Heart left ventricle (tissue), 16 donors: ENCODE measurements around the gene SH3PXD2A. TPM values are rescaled to one million over a fixed set of nuclear protein-coding genes. Genes with fewer than 3 reads are reported as not detected.
A peak's percentile ranks its signal among the peaks of the same experiment; 100 is the strongest.

ENCODE experiments used
- ATAC-seq, 4 donors: fragments of 200-7000 bp; cut with Tn5 transposase; one replicate each; pipeline ENCODE4 v1.9.1; 2020 to 2022; ENCODE audit warnings: moderate library complexity in 4 of 4, mild to moderate bottlenecking in 3 of 4, moderate number of reproducible peaks in 1 of 4
- DNase-seq, 5 donors: peaks; one replicate each; pipeline ENCODE4 v3.0.0-alpha.2; 2020
- H3K27ac ChIP-seq, 12 donors: fragments of 200-600 bp; sonication (generic) in 4 of 12; one replicate each; pipeline versions ENCODE4 v1.5.0 to v1.8.0; 2016 to 2022; ENCODE audit warnings: mild to moderate bottlenecking in 2 of 12
- H3K27me3 ChIP-seq, 9 donors: fragments of 200-600 bp; sonication (generic) in 2 of 9; one replicate each; pipeline versions ENCODE4 v1.5.1 to v1.8.0; 2016 to 2022; ENCODE audit warnings: mild to moderate bottlenecking in 3 of 9
- H3K36me3 ChIP-seq, 9 donors: fragments of 200-600 bp; sonication (generic) in 2 of 9; one replicate each; pipeline versions ENCODE4 v1.5.0 to v1.8.0; 2018 to 2022; ENCODE audit warnings: mild to moderate bottlenecking in 2 of 9
- H3K4me1 ChIP-seq, 12 donors: fragments of 200-600 bp; sonication (generic) in 4 of 12; one replicate each; pipeline versions ENCODE4 v1.5.0 to v1.8.0; 2016 to 2022; ENCODE audit warnings: mild to moderate bottlenecking in 3 of 12
- H3K4me3 ChIP-seq, 12 donors: fragments of 200-600 bp; sonication (generic) in 4 of 12; one replicate each; pipeline versions ENCODE4 v1.5.0 to v1.8.0; 2017 to 2022; ENCODE audit warnings: mild to moderate bottlenecking in 9 of 12, moderate library complexity in 4 of 12
- H3K9me3 ChIP-seq, 12 donors: fragments of 200-600 bp; sonication (generic) in 4 of 12; one replicate each; pipeline versions ENCODE4 v1.5.0 to v1.8.0; 2016 to 2022; ENCODE audit warnings: mild to moderate bottlenecking in 1 of 12
- POLR2A ChIP-seq, 2 donors: fragments of 450-650 bp; IDR thresholded peaks; one replicate each; pipeline ENCODE4 v1.6.1; 2017; ENCODE audit warnings: antibody characterized with exemption in 2 of 2, mild to moderate bottlenecking in 2 of 2, moderate library complexity in 2 of 2
- WGBS, 4 donors: extraction: QIAGEN DNeasy Blood & Tissue Kit in 2 of 4; methylation state at CpG; one replicate each; pipeline versions ENCODE4 v1.1.5 to v1.1.7; 2013 to 2018; 5-methylcytosine and 5-hydroxymethylcytosine counted together
- intact Hi-C, 10 donors: fragments of 100-400 bp; cut with DNase I; formaldehyde crosslinking; loops; one replicate each; pipeline versions ENCODE4 v1.11.1 to v1.14.2; 2022
- polyA plus RNA-seq, 2 donors: library from polyadenylated mRNA; stranded (reverse); fragments of 200-250 nt; gene quantifications; one replicate each; pipeline ENCODE4 v1.2.3, GENCODE V29; 2013
- total RNA-seq, 9 donors: library from RNA; depleted of rRNA in 2 of 9; stranded (reverse); fragments of >200 nt in 2 of 9; fragmentation: NEBNext Ultra II Directional in 3 of 9; extraction: Animal tissue kit (Norgen Biotek cat#: 25700) in 3 of 9; gene quantifications; one replicate each; pipeline versions ENCODE4 v1.1.0 to v1.2.4, GENCODE V29; 2016 to 2023
- TF ChIP-seq, protein P1 (sequence below), 12 donors: fragments of 200-600 bp; sonication (generic) in 4 of 12; IDR thresholded peaks; one replicate each; pipeline versions ENCODE4 v1.5.0 to v1.8.0; 2018 to 2022; ENCODE audit warnings: antibody characterized with exemption in 12 of 12, mild to moderate bottlenecking in 5 of 12
- donor health status: ischemic (EF 13 %, LVEDD 7.1; RV severe dilation, severe dysfunction).
- donor health status: healthy with polysubstance abuse.
- donor health status: DM: no; HTN: yes; CAD: no.
- donor health status: DM: no; HTN: no; CAD: no.
- donor health status: ischemic (EF 25% LVEDD 6.9; RV normal size, moderate dysfunction).
- donor health status: ischemic (EF 25% LVEDD 5.7; RV mildly dilated, moderate dysfunction).
- donor health status: healthy.
- donor health status: DM: yes; HTN: yes; CAD: no.
- donor health status: ischemic (EF 35%, LVEDD 5.7; RV mildly dilated, moderate dysfunction).
- donor health status: nonischemic (EF 11% LVEDD 7.7; RV severe dilation, severe dysfunction).
- donor health status: DM: yes; HTN: yes; CAD: no.
- donor health status: PGD.
- donor health status: ischemic (EF 29% LVEDD 5.4; RV normal size, mild dysfunction).
- donor health status: nonischemic (EF 23%, LVEDD 6.1; RV moderate dilation, normal function).

The SH3PXD2A gene
- total and polyA plus RNA-seq, 11 donors, result 11.8 to 43.4 (median 31.1) TPM

DNA sequence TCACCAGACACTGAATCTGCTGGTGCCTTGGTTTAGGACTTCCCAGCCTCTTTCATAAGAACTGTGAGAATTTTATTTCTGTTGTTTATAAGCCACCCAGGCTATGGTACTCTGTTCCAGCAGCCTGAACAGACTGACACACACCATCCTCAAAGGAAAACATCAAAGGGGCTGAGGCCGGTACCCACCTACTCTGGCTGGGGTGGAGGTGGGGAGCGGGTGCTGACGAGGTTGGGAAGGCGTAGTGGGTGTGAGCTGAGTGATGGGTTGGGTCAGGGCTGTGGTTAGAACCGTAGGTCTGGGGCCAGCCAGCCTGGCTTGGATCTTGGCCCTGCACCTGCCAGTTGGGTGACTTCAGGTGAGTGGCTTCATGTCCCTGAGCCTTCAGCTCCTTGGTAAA, 136.3 kb downstream of the SH3PXD2A start:
- Histone ChIP-seq H3K27me3 (no peaks in the 10 kb centered on the region), H3K9me3 (no peaks in the 10 kb centered on the region), H3K36me3 (peaks cover 0 to 39% (median 14%) of the 10 kb centered on the region in 9 donors), H3K4me3 (no peak overlapping the region), H3K27ac (no peak overlapping the region), H3K4me1 (peaks cover 0 to 17% (median 0%) of the 10 kb centered on the region in 12 donors)
- ATAC-seq (no peak), DNase-seq (peak in 1 of 5 donors; percentile 30)
- 72 to 100% (median 92%) methylated on average over 4 to 5 of the region's 5 CpGs for WGBS, 4 donors
- TF ChIP-seq, protein P1, sequence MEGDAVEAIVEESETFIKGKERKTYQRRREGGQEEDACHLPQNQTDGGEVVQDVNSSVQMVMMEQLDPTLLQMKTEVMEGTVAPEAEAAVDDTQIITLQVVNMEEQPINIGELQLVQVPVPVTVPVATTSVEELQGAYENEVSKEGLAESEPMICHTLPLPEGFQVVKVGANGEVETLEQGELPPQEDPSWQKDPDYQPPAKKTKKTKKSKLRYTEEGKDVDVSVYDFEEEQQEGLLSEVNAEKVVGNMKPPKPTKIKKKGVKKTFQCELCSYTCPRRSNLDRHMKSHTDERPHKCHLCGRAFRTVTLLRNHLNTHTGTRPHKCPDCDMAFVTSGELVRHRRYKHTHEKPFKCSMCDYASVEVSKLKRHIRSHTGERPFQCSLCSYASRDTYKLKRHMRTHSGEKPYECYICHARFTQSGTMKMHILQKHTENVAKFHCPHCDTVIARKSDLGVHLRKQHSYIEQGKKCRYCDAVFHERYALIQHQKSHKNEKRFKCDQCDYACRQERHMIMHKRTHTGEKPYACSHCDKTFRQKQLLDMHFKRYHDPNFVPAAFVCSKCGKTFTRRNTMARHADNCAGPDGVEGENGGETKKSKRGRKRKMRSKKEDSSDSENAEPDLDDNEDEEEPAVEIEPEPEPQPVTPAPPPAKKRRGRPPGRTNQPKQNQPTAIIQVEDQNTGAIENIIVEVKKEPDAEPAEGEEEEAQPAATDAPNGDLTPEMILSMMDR (IDR thresholded peaks at IDR 0.05), result no peak
- TF ChIP-seq POLR2A (IDR thresholded peaks at IDR 0.05), result no peak
- intact Hi-C loops, result loop anchor here in 1 of 10 donors (10.0 kb wide), 1 partner anchor 496 kb away; no protein-coding TSS in a partner anchor

DNA sequence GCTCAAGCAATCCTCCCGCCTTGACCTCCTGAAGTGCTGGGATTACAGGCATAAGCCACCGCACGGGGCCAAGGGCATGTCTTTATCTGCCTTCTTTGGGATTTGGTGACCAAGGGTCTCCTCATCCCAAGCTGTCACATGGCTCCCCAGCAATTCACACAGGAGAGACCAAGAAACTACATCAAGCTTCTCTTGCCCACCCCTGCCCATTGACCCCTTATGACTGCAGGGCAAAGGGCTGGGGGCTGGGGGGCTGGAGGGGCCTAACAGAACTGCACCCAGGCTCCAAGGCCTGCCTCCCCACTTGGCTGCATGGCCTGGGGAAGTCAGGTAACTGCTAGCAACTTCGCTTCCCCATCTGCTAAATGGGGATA, 137.1 kb downstream of the SH3PXD2A start:
- intact Hi-C loops, result loop anchor here in 1 of 10 donors (10.0 kb wide), 1 partner anchor 497 kb away; no protein-coding TSS in a partner anchor
- WGBS, 4 donors, result 95 to 99% (median 98%) methylated on average over 4 of the region's 4 CpGs
- peaks cover 0 to 17% (median 0%) of the 10 kb centered on the region in 12 donors for H3K4me1 ChIP-seq

DNA sequence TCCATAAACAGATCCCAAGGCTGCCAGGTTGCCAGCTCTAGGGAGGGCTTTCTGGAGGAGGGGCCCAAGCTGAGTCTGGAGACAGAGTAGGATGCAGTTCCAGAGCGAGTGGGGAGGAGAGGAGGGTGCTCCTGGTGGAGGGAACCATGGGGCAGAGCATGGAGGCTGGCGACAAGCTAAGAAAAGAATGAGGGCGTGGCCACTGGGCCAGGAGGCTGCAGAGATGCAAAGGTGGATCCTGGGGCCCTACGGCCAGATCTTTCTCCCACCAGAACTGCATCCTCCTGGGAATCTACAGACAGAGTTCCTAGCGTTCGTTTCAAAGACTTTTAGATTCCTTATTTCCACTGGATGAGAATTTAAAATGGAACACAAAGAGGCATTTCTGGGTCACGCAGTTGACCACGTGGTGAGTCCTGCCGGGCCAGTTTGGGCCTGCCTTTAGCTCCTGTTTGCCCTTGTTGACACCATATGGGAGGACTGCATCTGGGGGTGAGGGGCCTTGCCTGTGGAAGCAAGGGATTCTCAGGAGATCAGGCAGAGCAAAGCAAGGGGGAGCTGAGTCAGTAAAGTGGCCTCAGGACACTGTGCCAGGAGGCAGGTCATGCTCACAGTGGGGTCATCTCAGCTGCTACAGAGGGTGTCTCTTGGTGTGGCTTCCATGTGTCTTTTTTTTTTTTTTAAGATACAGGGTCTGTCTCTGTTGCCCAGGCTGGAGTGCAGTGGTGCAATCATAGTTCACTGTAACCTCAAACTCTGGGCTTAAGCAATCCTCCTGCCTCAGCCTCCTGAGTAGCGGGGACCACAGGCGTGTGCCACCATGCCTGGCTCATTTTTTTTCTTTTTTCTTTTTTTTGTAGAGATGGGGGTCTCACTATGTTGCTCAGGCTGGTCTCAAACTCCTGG, 137.8 kb downstream of the SH3PXD2A start:
- peak in 1 of 5 donors; percentile 25 for DNase-seq
- Histone ChIP-seq H3K9me3 (no peaks in the 10 kb centered on the region), H3K27me3 (no peaks in the 10 kb centered on the region), H3K36me3 (peaks cover 0 to 26% (median under 1%) of the 10 kb centered on the region in 9 donors), H3K4me3 (no peak overlapping the region), H3K27ac (no peak overlapping the region), H3K4me1 (peaks cover 0 to 17% (median 0%) of the 10 kb centered on the region in 12 donors)
- ATAC-seq, result no peak
- TF ChIP-seq POLR2A (IDR thresholded peaks at IDR 0.05), result no peak
- TF ChIP-seq, protein P1 (IDR thresholded peaks at IDR 0.05), result no peak
- intact Hi-C loops, result loop anchor here in 1 of 10 donors (10.0 kb wide), 1 partner anchor 497 kb away; no protein-coding TSS in a partner anchor
- WGBS, 4 donors, result 78 to 86% (median 85%) methylated on average over 11 of the region's 11 CpGs

More for the DNA sequence above, 137.1 kb downstream of the SH3PXD2A start:
- DNase-seq, result peak in 1 of 5 donors; percentile 43
- Histone ChIP-seq H3K9me3 (no peaks in the 10 kb centered on the region), H3K27me3 (no peaks in the 10 kb centered on the region), H3K27ac (no peak overlapping the region), H3K36me3 (peaks cover 0 to 32% (median 7%) of the 10 kb centered on the region in 9 donors), H3K4me3 (no peak overlapping the region)
- TF ChIP-seq, protein P1 (IDR thresholded peaks at IDR 0.05), result no peak
- no peak for TF ChIP-seq POLR2A (IDR thresholded peaks at IDR 0.05)
- ATAC-seq, result no peak
